ENCODE measurements around the gene IL1RAP. TPM values are rescaled to one million over a fixed set of nuclear protein-coding genes. Genes with fewer than 3 reads are reported as not detected.

Gene IL1RAP
- total and polyA plus RNA-seq, 9 of the 15 experiments (the other 6 are each of a cell fraction or from before 2014, with no cell fraction given): 0.23 to 1.8 (median 0.88) TPM

GRCh38 chr3:190646996-190647395 lies 133.1 kb downstream of the IL1RAP start (continued):
- TF ChIP-seq PYGO2 (tag; IDR thresholded peaks at IDR 0.05): no peak

GRCh38 chr3:190655933-190656332 lies 142.0 kb downstream of the IL1RAP start:
- no peak overlapping the region for H3K27ac ChIP-seq (ENCODE audit: extremely low read depth, low read depth, low read length)
- H4K20me1 ChIP-seq (replicated peaks; ENCODE audit: control insufficient read depth, insufficient read depth, low read length): no peaks in the 10 kb centered on the region
- intact Hi-C loops (cut with micrococcal nuclease): no loop called here
- DNase-seq (ENCODE audit: extremely low read depth in 1 of 4, low spot score in 3 of 4): no peak
- no peaks in the 10 kb centered on the region for H3K36me3 ChIP-seq (ENCODE audit: control insufficient read depth, insufficient read depth, low read length)
- no peak overlapping the region for H3K4me2 ChIP-seq (ENCODE audit: insufficient read depth, low read length)
- H2AFZ ChIP-seq (ENCODE audit: low read depth, low read length): no peak overlapping the region
- in situ Hi-C loops (cut with MboI): no loop called here
- TF ChIP-seq JUNB (CRISPR knock-in tag; conservative IDR thresholded peaks at IDR 0.05): no peak
- TF ChIP-seq LCOR (CRISPR knock-in tag; IDR thresholded peaks at IDR 0.05): no peak
- no peak for TF ChIP-seq ARHGAP35 (IDR thresholded peaks at IDR 0.05; ENCODE audit: partially characterized antibody)
- TF ChIP-seq DPF2 (IDR thresholded peaks at IDR 0.05): no peak
- no peak for TF ChIP-seq PHF21A (IDR thresholded peaks at IDR 0.05; ENCODE audit: borderline replicate concordance, low read depth)
- no peak for TF ChIP-seq SIRT6 (IDR thresholded peaks at IDR 0.05; ENCODE audit: low read depth, low read length)
- TF ChIP-seq YY1 (IDR thresholded peaks at IDR 0.05; ENCODE audit: borderline replicate concordance in 1 of 3, control insufficient read depth in 1 of 3, extremely low read depth in 1 of 3, insufficient read depth in 3 of 3, insufficient read length in 1 of 3, insufficient replicate concordance in 2 of 3, low read depth in 1 of 3, low read length in 2 of 3): no peak
- no peak for TF ChIP-seq ZNF280A (IDR thresholded peaks at IDR 0.05; ENCODE audit: low read depth, partially characterized antibody)
- TF ChIP-seq TBL1XR1 (IDR thresholded peaks at IDR 0.05; ENCODE audit: low read length in 2 of 2): no peak
- TF ChIP-seq SOX6 (IDR thresholded peaks at IDR 0.05): no peak
- no peak for TF ChIP-seq NFXL1 (CRISPR knock-in tag; IDR thresholded peaks at IDR 0.05)
- no peak for TF ChIP-seq CREB3 (tag; conservative IDR thresholded peaks at IDR 0.05; ENCODE audit: low read depth)
- no TSS peak for BruUV-seq (replicated peaks)
- ChIA-PET POLR2A (no interaction called here), CTCF (ENCODE audit: low intra/inter-chr PET ratio) (no interaction called here)
- no peaks in the 10 kb centered on the region for H3K4me1 ChIP-seq (replicated peaks in 1 of 2; ENCODE audit: control insufficient read depth in 2 of 2, insufficient read depth in 2 of 2, low read length in 2 of 2)
- WGBS (ENCODE audit: insufficient coverage, low coverage, missing lambda C conversion rate): 9% methylated on average over 4 of the region's 5 CpGs
- no peaks in the 10 kb centered on the region for H3K79me2 ChIP-seq (ENCODE audit: control insufficient read depth, insufficient read depth, low read length)
- H3K4me3 ChIP-seq: no peak overlapping the region
- no peak for FAIRE-seq
- no peak for ATAC-seq
- no peaks in the 10 kb centered on the region for H3K27me3 ChIP-seq (ENCODE audit: control insufficient read depth in 2 of 2, insufficient read depth in 2 of 2, low read length in 2 of 2)
- H3K9me1 ChIP-seq (ENCODE audit: control insufficient read depth, insufficient read depth, low read length): no peaks in the 10 kb centered on the region
- H3K9me3 ChIP-seq (replicated peaks; ENCODE audit: control insufficient read depth, insufficient read depth, low read depth, low read length): 0 out of 2 replicates have a peak, but pooled peaks cover 3% of the 10 kb centered on the region
- no peak overlapping the region for H3K9ac ChIP-seq (ENCODE audit: insufficient read depth in 1 of 2, low read depth in 2 of 2, low read length in 2 of 2)
